ENCODE results near the gene CCDC146.

CCDC146 gene

DNA sequence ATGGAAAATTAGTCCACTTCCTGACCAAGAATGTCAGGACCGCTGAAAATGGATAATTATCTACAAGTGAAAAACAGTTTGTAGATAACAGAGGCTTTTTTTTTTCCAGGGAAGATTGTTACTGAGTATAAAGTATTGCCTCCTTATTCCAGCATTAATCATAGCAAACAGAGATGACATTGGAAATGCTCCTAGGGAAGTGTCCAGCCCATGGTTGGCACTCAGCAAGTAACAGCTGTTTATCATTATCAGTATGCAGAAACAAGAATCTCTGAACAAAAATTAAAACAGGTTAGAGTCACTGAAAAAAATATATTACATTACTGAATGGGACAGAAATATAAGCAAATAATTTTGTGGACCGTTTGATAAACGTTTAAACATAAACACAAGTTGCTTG is 62.6 kb downstream of the CCDC146 start:
- Histone ChIP-seq H3K27me3 (ENCODE audit: control insufficient read depth, insufficient read depth, low read length) (no peaks in the 10 kb centered on the region), H3K27ac (no peak overlapping the region)
- TF ChIP-seq, protein P1, sequence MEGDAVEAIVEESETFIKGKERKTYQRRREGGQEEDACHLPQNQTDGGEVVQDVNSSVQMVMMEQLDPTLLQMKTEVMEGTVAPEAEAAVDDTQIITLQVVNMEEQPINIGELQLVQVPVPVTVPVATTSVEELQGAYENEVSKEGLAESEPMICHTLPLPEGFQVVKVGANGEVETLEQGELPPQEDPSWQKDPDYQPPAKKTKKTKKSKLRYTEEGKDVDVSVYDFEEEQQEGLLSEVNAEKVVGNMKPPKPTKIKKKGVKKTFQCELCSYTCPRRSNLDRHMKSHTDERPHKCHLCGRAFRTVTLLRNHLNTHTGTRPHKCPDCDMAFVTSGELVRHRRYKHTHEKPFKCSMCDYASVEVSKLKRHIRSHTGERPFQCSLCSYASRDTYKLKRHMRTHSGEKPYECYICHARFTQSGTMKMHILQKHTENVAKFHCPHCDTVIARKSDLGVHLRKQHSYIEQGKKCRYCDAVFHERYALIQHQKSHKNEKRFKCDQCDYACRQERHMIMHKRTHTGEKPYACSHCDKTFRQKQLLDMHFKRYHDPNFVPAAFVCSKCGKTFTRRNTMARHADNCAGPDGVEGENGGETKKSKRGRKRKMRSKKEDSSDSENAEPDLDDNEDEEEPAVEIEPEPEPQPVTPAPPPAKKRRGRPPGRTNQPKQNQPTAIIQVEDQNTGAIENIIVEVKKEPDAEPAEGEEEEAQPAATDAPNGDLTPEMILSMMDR (IDR thresholded peaks at IDR 0.05) = no peak

DNA sequence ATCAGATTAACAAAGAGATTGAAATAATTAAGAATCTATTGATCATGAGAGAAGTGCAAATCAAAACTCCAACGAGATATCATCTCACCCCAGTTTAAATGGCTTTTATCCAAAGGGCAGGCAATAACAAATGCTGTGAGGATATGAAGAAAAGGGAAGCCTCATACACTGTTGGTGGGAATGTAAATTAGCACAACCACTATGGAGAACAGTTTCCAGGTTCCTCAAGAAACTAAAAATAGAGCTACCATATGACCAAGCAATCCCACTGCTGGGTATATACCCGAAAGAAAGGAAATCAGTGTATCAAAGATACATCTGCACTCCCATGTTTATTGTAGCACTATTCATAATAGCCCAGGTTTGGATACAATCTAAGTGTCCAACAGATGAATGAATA is 63.5 kb downstream of the CCDC146 start:
- H3K9me3 ChIP-seq (ENCODE audit: control insufficient read depth, low read length) = no peaks in the 10 kb centered on the region
- H3K36me3 ChIP-seq (ENCODE audit: control insufficient read depth, insufficient read depth, low read length) = no peaks in the 10 kb centered on the region
- H2AFZ ChIP-seq = no peak overlapping the region
- no peaks in the 10 kb centered on the region for H3K79me2 ChIP-seq
- H3K27me3 ChIP-seq (ENCODE audit: control insufficient read depth, insufficient read depth, low read length) = no peaks in the 10 kb centered on the region
- TF ChIP-seq, protein P1 (IDR thresholded peaks at IDR 0.05) = no peak
- H3K4me3 ChIP-seq (ENCODE audit: low read depth, low read length) = no peak overlapping the region
- no peak overlapping the region for H3K9ac ChIP-seq
- H3K4me2 ChIP-seq (ENCODE audit: low read length) = no peak overlapping the region
- H3K27ac ChIP-seq = no peak overlapping the region
- H3K4me1 ChIP-seq = no peaks in the 10 kb centered on the region

More for the DNA sequence above, 62.6 kb downstream of the CCDC146 start:
- Histone ChIP-seq H3K9ac (no peak overlapping the region), H3K9me3 (ENCODE audit: control insufficient read depth, low read length) (no peaks in the 10 kb centered on the region), H2AFZ (no peak overlapping the region), H3K36me3 (ENCODE audit: control insufficient read depth, insufficient read depth, low read length) (no peaks in the 10 kb centered on the region), H3K4me2 (ENCODE audit: low read length) (no peak overlapping the region), H3K4me1 (no peaks in the 10 kb centered on the region), H3K79me2 (no peaks in the 10 kb centered on the region), H3K4me3 (ENCODE audit: low read depth, low read length) (no peak overlapping the region)

DNA sequence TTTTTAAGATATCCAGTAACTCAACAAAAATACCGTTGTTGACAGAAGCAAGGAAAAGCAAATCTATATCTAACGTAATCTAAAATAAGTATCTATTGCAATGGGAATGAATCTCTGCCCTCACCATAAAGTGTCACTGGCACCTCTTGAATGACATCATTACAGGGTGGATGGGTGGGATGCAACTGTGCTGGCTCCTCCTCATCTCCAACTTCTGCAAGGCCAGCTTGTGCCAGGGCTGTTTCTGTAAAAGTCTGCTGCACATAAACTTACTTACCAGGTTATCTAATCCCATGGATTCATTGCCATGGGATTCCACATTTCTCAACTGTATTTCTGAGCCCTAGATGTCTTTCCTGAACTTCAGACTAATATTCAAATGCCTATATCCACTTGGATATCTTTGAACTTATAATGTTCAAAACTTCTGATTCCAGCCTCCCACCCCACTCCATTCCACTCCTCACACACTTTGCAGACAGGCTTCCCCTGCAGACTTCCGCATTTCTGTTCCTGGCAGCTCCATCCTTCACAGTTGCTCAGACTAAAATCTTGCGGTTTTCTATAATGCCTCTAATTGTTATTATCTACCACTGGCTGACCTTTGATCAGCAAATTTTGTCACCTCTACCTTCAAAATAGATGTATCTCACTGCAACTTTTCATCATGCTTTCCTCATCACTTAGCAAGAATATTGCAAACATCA is 66.5 kb downstream of the CCDC146 start:
- no peak overlapping the region for H3K27ac ChIP-seq
- H3K79me2 ChIP-seq = no peaks in the 10 kb centered on the region
- H3K4me3 ChIP-seq (ENCODE audit: low read depth, low read length) = no peak overlapping the region
- H2AFZ ChIP-seq = no peak overlapping the region
- TF ChIP-seq, protein P1 (IDR thresholded peaks at IDR 0.05) = no peak
- no peaks in the 10 kb centered on the region for H3K4me1 ChIP-seq
- H3K9me3 ChIP-seq (ENCODE audit: control insufficient read depth, low read length) = no peaks in the 10 kb centered on the region
- no peaks in the 10 kb centered on the region for H3K36me3 ChIP-seq (ENCODE audit: control insufficient read depth, insufficient read depth, low read length)
- H3K27me3 ChIP-seq (ENCODE audit: control insufficient read depth, insufficient read depth, low read length) = no peaks in the 10 kb centered on the region
- H3K4me2 ChIP-seq (ENCODE audit: low read length) = no peak overlapping the region
- no peak overlapping the region for H3K9ac ChIP-seq

DNA sequence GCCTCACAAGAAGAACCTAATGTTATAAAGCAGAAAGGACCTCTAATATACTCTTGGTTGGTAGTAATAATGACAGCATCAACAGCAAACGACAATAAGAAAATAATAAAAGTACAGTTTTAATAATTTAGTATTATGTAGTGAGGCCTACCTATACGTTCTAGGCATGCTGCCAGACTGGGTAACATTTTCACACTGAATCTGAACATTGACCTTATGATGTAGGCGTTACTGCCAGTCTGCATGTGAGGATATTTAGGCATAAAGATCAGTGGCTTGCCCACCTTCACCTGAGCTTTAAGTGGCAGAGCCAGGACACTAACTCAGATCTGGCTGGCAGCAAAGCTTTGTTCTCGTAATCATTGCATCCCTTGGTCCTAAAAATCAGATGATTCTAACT is 74.7 kb downstream of the CCDC146 start:
- no peak overlapping the region for H3K27ac ChIP-seq
- no peaks in the 10 kb centered on the region for H3K4me1 ChIP-seq
- H3K36me3 ChIP-seq (ENCODE audit: control insufficient read depth, insufficient read depth, low read length) = no peaks in the 10 kb centered on the region
- TF ChIP-seq, protein P1 (IDR thresholded peaks at IDR 0.05) = no peak
- H3K4me3 ChIP-seq (ENCODE audit: low read depth, low read length) = no peak overlapping the region
- H3K79me2 ChIP-seq = no peaks in the 10 kb centered on the region
- H2AFZ ChIP-seq = no peak overlapping the region
- no peaks in the 10 kb centered on the region for H3K27me3 ChIP-seq (ENCODE audit: control insufficient read depth, insufficient read depth, low read length)
- H3K9me3 ChIP-seq (ENCODE audit: control insufficient read depth, low read length) = no peaks in the 10 kb centered on the region
- no peak overlapping the region for H3K4me2 ChIP-seq (ENCODE audit: low read length)
- no peak overlapping the region for H3K9ac ChIP-seq
